Right atrium auricular region (tissue), 2 donors: ENCODE measurements around the gene IL1F10. TPM values are rescaled to one million over a fixed set of nuclear protein-coding genes. Genes with fewer than 3 reads are reported as not detected.
A peak's percentile ranks its signal among the peaks of the same experiment; 100 is the strongest.

Experiments
- DNase-seq: peaks from one replicate; pipeline ENCODE4 v3.0.0-alpha.2; 2019; ENCODE audit warnings: low spot score
- H3K27ac ChIP-seq, 2 donors: fragments of 200-600 bp; sonication (generic); 1 replicate in 1 of 2; 2 replicates in 1 of 2; pipeline ENCODE4 v1.5.1; 2016 to 2019
- H3K27me3 ChIP-seq, 2 donors: fragments of 200-600 bp; sonication (generic); one replicate each; pipeline versions ENCODE4 v1.5.1 to v1.6.0; 2017 to 2019
- H3K36me3 ChIP-seq: fragments of 200-600 bp; sonication (generic); one replicate; pipeline ENCODE4 v1.5.1; 2016
- H3K4me1 ChIP-seq, 2 donors: fragments of 200-600 bp; sonication (generic); one replicate each; pipeline versions ENCODE4 v1.5.1 to v1.6.0; 2017 to 2019
- H3K4me3 ChIP-seq, 2 donors: fragments of 200-600 bp; sonication (generic); 1 replicate in 1 of 2; 2 replicates in 1 of 2; pipeline ENCODE4 v1.5.1; 2017 to 2019; ENCODE audit warnings: mild to moderate bottlenecking in 1 of 2, moderate library complexity in 1 of 2
- H3K9me3 ChIP-seq, 2 donors: fragments of 200-600 bp; sonication (generic); one replicate each; pipeline ENCODE4 v1.5.1; 2019
- CTCF ChIP-seq, 2 donors: fragments of 200-600 bp; sonication (generic); IDR thresholded peaks; one replicate each; pipeline ENCODE4 v1.5.1; 2019; ENCODE audit warnings: antibody characterized with exemption in 2 of 2
- total RNA-seq, 2 donors: library from RNA; depleted of rRNA; stranded (reverse); fragments of >200 nt; gene quantifications; one replicate each; pipeline ENCODE4 v1.1.0, GENCODE V29; 2016

Gene IL1F10
- total RNA-seq, 2 donors from 2014 or later, result not detected

GRCh38 chr2:113122364-113122763 is 54.6 kb downstream of the IL1F10 start:
- peaks cover 0 to 10% of the 10 kb centered on the region in 2 donors for H3K4me1 ChIP-seq
- H3K27ac ChIP-seq, result no peak overlapping the region
- DNase-seq, result no peak
- no peaks in the 10 kb centered on the region for H3K27me3 ChIP-seq
- no peak overlapping the region for H3K4me3 ChIP-seq
- no peak for TF ChIP-seq CTCF (IDR thresholded peaks at IDR 0.05)
- H3K36me3 ChIP-seq, result no peaks in the 10 kb centered on the region
- H3K9me3 ChIP-seq, result no peaks in the 10 kb centered on the region

- H3K27ac ChIP-seq, result no peak overlapping the region
- H3K4me3 ChIP-seq, result no peak overlapping the region
- H3K27me3 ChIP-seq, result no peaks in the 10 kb centered on the region
- TF ChIP-seq CTCF (IDR thresholded peaks at IDR 0.05), result no peak
- DNase-seq, result no peak
- H3K4me1 ChIP-seq, result peaks cover 0 to 10% of the 10 kb centered on the region in 2 donors
- no peaks in the 10 kb centered on the region for H3K9me3 ChIP-seq
- no peaks in the 10 kb centered on the region for H3K36me3 ChIP-seq
Measured at GRCh38 chr2:113123726-113124125, 56.0 kb downstream of the IL1F10 start.

- Histone ChIP-seq H3K27me3 (no peaks in the 10 kb centered on the region), H3K36me3 (no peaks in the 10 kb centered on the region), H3K9me3 (no peaks in the 10 kb centered on the region), H3K4me3 (no peak overlapping the region), H3K27ac (no peak overlapping the region), H3K4me1 (peaks cover 0 to 10% of the 10 kb centered on the region in 2 donors)
- no peak for TF ChIP-seq CTCF (IDR thresholded peaks at IDR 0.05)
- peak; percentile 55 for DNase-seq
Measured at GRCh38 chr2:113124181-113124961, 56.6 kb downstream of the IL1F10 start.

Other genes starting within 250 kb of the IL1F10 start
- 1 to 10 TPM; 1.0 to 2.6 TPM for gene IL1B, start 231.2 kb upstream of the IL1F10 start, total RNA-seq
- not detected for gene IL37, start 156.8 kb upstream of the IL1F10 start, total RNA-seq
- gene IL36G, start 90.0 kb upstream of the IL1F10 start, total RNA-seq, result not detected
- gene IL36A, start 62.5 kb upstream of the IL1F10 start, total RNA-seq, result not detected
- gene IL36B, start 15.1 kb upstream of the IL1F10 start, total RNA-seq, result not detected
- not detected for gene IL36RN, start 8.8 kb upstream of the IL1F10 start, total RNA-seq
- 1 to 10 TPM in 1 of 2 donors, under 1 TPM in 1; 0.41 to 1.3 TPM for gene IL1RN, start 59.6 kb downstream of the IL1F10 start, total RNA-seq
- 1 to 10 TPM; 2.4 to 4.5 TPM for gene PSD4, start 106.0 kb downstream of the IL1F10 start, total RNA-seq
- 1 to 10 TPM in 1 of 2 donors, under 1 TPM in 1; 0.37 to 1.2 TPM for gene PAX8, start 211.0 kb downstream of the IL1F10 start, total RNA-seq